Aorta (tissue), 5 donors: ENCODE measurements around the gene CFAP73. TPM values are rescaled to one million over a fixed set of nuclear protein-coding genes. Genes with fewer than 3 reads are reported as not detected.

ENCODE experiments used
- ATAC-seq: fragments of 200-7000 bp; cut with Tn5 transposase; one replicate; pipeline ENCODE4 v1.9.1; 2022; ENCODE audit warnings: moderate library complexity; ENCODE audit not compliant: low FRiP score
- DNase-seq, 2 donors: peaks; one replicate each; pipeline ENCODE4 v3.0.0-alpha.2; 2020
- H3K27ac ChIP-seq, 2 donors: one replicate each; pipeline ENCODE4 v1.5.1; 2013; ENCODE audit warnings: low read length in 2 of 2, mild to moderate bottlenecking in 2 of 2, moderate library complexity in 2 of 2, control low read depth in 1 of 2, inconsistent platforms in 1 of 2, low read depth in 1 of 2
- H3K27me3 ChIP-seq, 2 donors: one replicate each; pipeline ENCODE4 v1.6.1; 2013; ENCODE audit warnings: control low read depth in 1 of 2, low read length in 1 of 2, mild to moderate bottlenecking in 1 of 2, moderate library complexity in 1 of 2; ENCODE audit not compliant: insufficient read depth in 2 of 2, control insufficient read depth in 1 of 2
- H3K36me3 ChIP-seq, 2 donors: one replicate each; pipeline ENCODE4 v1.6.1; 2013; ENCODE audit warnings: control low read depth in 1 of 2, low read length in 1 of 2, mild to moderate bottlenecking in 1 of 2; ENCODE audit not compliant: insufficient read depth in 2 of 2, control insufficient read depth in 1 of 2
- H3K4me1 ChIP-seq, 2 donors: one replicate each; pipeline ENCODE4 v1.6.1; 2013; ENCODE audit warnings: low read length in 2 of 2, control low read depth in 1 of 2, mild to moderate bottlenecking in 1 of 2, moderate library complexity in 1 of 2; ENCODE audit not compliant: insufficient read depth in 2 of 2, control insufficient read depth in 1 of 2
- H3K4me3 ChIP-seq, 2 donors: one replicate each; pipeline ENCODE4 v1.5.1; 2013; ENCODE audit warnings: low read length in 2 of 2, control low read depth in 1 of 2, mild to moderate bottlenecking in 1 of 2
- H3K9me3 ChIP-seq: one replicate; pipeline ENCODE4 v1.6.1; 2013; ENCODE audit warnings: mild to moderate bottlenecking, low read length; ENCODE audit not compliant: control insufficient read depth
- WGBS, 2 donors: extraction: QIAGEN DNeasy Blood & Tissue Kit; methylation state at CpG; one replicate each; pipeline ENCODE4 v1.1.7; 2013; 5-methylcytosine and 5-hydroxymethylcytosine counted together
- intact Hi-C, 2 donors: fragments of 100-400 bp; cut with DNase I; formaldehyde crosslinking; loops; one replicate each; pipeline versions ENCODE4 v1.14.2 to v1.15.0; 2022
- polyA plus RNA-seq, 2 donors: library from polyadenylated mRNA; stranded (reverse); fragments of 200-250 nt; gene quantifications; one replicate each; pipeline ENCODE4 v1.2.3, GENCODE V29; 2013
- total RNA-seq, 2 donors: library from RNA; stranded (reverse); fragmentation: NEBNext Ultra II Directional; extraction: Animal tissue kit (Norgen Biotek cat#: 25700); gene quantifications; one replicate each; pipeline ENCODE4 v1.2.1, GENCODE V29; 2021
- donor health status: healthy with polysubstance abuse.
- donor health status: Bipolar disorder and iron deficiency.
- donor health status: DM: no; HTN: no; CAD: no.
- donor health status: DM: no; HTN: no; CAD: no.
- donor health status: DM: yes; HTN: yes; CAD: no.

CFAP73 gene
- total and polyA plus RNA-seq, 4 donors, result 0.10 TPM; not detected in 3

DNA sequence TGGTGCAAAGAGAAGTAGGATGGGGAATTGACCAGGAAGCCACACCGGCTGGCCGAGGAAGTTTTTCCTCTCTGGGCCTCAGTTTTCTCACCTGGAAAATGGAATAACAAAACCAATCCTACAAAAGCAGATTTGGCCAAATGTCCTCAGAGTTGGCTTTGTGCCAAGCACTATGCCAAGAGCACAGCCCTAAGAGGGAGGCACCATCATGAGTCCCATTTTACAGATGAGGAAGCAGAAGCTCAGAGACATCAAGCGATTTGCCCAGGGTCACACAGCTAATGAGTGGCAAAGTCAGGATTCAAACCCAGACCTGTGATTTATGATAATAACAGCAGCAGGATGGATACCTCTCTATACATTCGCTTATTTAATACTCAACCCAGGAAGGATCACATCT lies 41.2 kb upstream of the CFAP73 start:
- H3K4me1 ChIP-seq, result no peaks in the 10 kb centered on the region
- H3K27me3 ChIP-seq, result no peaks in the 10 kb centered on the region
- 93 to 97% methylated on average over 4 of the region's 4 CpGs for WGBS, 2 donors
- no peak overlapping the region for H3K27ac ChIP-seq
- H3K4me3 ChIP-seq, result no peak overlapping the region
- H3K36me3 ChIP-seq, result no peaks in the 10 kb centered on the region
- no peaks in the 10 kb centered on the region for H3K9me3 ChIP-seq
- ATAC-seq (no peak), DNase-seq (peak in 1 of 2 donors; percentile 10)
- intact Hi-C loops, result no loop called here

DNA sequence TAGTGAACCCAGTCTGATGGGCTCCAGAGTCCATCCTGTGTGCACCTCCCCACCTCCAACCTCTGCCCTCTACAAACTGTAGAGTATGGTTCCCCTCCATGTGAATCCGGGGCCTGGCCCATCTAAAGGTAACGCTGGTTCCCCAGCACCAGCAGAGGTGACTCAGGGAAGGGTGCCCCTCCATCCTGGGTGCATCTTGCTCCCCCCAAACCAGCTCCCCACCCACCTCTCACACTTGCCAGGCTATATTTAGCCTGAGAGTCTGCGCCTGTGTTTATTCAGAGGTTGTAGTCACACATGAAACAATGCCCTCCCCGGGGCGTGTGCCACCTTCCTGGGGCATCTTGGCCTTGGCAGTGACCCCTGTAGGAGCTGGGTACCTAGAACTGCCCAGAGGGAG lies 40.2 kb upstream of the CFAP73 start:
- DNase-seq (no peak), ATAC-seq (no peak)
- 44 to 46% methylated on average over 5 of the region's 5 CpGs for WGBS, 2 donors
- Histone ChIP-seq H3K27me3 (no peaks in the 10 kb centered on the region), H3K4me1 (no peaks in the 10 kb centered on the region), H3K9me3 (no peaks in the 10 kb centered on the region), H3K36me3 (no peaks in the 10 kb centered on the region), H3K27ac (no peak overlapping the region), H3K4me3 (no peak overlapping the region)
- intact Hi-C loops, result no loop called here

DNA sequence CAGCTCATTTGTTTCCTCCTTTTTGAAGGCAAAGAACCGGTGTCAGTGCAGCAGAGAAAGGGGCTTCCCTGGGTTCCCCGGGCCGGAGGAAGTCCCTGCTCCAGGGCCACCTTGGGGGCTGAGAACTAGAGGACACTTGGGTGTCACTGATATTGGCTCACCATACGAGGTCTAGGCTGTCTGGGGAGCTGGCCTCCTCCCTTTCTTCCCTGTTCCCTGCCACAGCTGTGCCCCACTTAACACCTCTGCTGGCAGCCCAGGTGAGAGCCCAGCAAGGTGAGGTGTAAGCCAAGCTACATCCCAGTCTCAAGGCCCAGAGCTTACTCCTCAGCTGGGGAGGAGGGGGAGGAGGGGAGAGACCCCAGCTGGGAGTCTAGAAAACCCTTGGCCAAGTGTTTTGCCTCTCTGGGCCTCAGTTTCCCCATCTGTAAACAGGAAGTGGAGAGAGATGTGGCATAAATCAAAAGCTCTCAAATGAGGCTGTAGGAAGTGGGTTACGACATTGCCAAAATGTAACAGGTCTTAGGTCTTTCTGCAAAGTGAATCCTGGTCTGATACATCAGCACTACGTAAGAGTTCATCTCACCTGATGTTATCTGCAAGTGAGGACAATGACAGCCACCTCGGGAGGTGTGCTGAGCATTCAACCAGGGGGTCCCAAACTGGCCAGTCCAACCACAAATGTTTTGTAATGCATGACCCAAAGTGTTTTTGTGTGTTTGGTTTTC lies 39.5 kb upstream of the CFAP73 start:
- Histone ChIP-seq H3K27ac (no peak overlapping the region), H3K4me1 (no peaks in the 10 kb centered on the region), H3K9me3 (no peaks in the 10 kb centered on the region), H3K36me3 (no peaks in the 10 kb centered on the region), H3K27me3 (no peaks in the 10 kb centered on the region), H3K4me3 (no peak overlapping the region)
- ATAC-seq, result no peak
- intact Hi-C loops, result no loop called here
- peak in 1 of 2 donors; percentile 18 for DNase-seq
- 58 to 67% methylated on average over 7 of the region's 7 CpGs for WGBS, 2 donors

DNA sequence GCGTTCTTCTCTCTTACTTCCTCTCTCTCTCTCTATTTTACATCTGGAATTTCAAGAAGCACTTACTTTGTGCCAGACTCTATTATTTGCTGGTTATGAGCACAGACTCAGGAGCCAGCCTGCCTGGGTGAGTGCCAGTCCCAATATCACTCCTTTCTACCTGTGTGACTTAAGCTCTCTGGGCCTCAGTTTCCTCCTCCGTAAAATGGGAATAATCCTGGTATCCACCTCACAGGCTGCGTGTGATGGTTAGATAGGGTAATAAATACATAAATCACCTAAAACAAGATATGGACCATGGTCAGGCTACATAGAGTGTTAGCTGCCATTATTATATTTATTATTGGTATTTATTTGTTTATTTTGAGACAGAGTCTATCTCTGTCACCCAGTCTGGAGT lies 38.3 kb upstream of the CFAP73 start:
- no peak for ATAC-seq
- Histone ChIP-seq H3K4me3 (no peak overlapping the region), H3K9me3 (no peaks in the 10 kb centered on the region), H3K27ac (no peak overlapping the region), H3K27me3 (no peaks in the 10 kb centered on the region), H3K4me1 (no peaks in the 10 kb centered on the region), H3K36me3 (no peaks in the 10 kb centered on the region)
- 79 to 88% methylated on average over 3 of the region's 3 CpGs for WGBS, 2 donors
- intact Hi-C loops, result no loop called here
- DNase-seq, result no peak

DNA sequence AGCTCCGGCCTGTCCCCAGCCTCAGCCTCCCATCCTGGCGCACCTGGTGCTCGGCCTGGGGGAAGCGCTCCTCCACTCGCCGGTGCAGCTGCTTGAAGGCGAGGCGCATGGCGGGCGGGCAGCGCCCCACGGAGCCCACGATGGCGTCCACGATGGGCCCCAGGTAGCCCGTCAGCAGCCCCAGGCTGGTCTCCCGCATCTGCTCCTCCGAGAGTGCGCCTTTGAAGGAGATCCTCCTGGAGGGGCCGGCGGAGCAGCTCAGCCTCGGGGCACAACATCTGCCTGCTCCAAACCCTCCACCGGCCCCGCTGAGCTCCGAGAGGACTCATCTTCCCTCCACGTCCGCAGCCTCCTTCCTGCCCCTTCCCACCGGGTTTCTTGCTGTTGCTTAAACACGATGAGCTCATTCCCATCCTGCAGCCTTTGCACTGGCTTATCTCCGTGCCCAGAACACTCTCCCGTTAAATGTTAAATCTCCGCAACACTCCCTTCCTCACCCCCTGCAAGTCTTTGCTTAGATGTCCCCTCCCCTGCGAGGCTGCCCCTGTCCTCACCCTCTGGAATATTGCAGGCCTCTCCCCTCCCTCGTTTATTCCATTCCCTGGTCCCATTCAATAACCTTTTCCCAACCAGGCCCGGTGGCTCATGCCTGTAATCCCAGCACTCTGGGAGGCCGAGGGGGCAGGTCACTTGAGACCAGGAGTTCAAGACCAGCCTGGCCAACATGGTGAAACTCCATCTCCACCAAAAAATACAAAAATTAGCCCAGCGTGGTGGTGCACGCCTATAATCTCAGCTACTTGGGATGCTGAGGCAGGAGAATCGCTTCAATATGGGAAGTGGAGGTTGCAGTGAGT lies 37.3 kb upstream of the CFAP73 start:
- no peaks in the 10 kb centered on the region for H3K27me3 ChIP-seq
- no peak overlapping the region for H3K27ac ChIP-seq
- 60 to 71% methylated on average over 39 of the region's 39 CpGs for WGBS, 2 donors
- no peaks in the 10 kb centered on the region for H3K9me3 ChIP-seq
- intact Hi-C loops, result no loop called here
- no peak for ATAC-seq
- H3K36me3 ChIP-seq, result no peaks in the 10 kb centered on the region
- no peaks in the 10 kb centered on the region for H3K4me1 ChIP-seq
- H3K4me3 ChIP-seq, result no peak overlapping the region
- DNase-seq, result peak in 1 of 2 donors; percentile 40

DNA sequence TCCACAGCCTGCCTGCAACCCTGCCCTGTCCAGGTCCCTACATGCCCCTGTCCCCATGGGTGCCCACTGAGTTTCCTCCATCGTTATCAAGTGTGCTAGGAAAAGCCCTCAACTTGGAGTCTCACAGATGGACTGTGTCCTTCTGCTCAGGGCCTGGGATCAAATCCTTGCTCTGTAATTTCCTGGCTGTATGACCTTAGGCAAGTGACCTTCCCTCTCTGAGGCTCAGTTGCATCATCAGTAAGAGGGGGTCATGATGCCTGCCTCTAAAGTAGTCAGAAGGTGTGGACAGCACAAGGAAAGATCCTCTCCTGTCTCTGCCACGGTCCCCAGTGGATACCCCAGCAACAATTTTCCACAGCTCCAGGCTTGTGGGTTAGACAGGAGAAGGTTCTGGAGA lies 36.1 kb upstream of the CFAP73 start:
- peak in 1 of 2 donors; percentile 5 for DNase-seq
- no peak for ATAC-seq
- Histone ChIP-seq H3K4me1 (no peaks in the 10 kb centered on the region), H3K9me3 (no peaks in the 10 kb centered on the region), H3K27me3 (no peaks in the 10 kb centered on the region), H3K4me3 (no peak overlapping the region), H3K36me3 (no peaks in the 10 kb centered on the region), H3K27ac (no peak overlapping the region)
- 61 to 79% methylated on average over 2 of the region's 2 CpGs for WGBS, 2 donors
- intact Hi-C loops, result no loop called here

DNA sequence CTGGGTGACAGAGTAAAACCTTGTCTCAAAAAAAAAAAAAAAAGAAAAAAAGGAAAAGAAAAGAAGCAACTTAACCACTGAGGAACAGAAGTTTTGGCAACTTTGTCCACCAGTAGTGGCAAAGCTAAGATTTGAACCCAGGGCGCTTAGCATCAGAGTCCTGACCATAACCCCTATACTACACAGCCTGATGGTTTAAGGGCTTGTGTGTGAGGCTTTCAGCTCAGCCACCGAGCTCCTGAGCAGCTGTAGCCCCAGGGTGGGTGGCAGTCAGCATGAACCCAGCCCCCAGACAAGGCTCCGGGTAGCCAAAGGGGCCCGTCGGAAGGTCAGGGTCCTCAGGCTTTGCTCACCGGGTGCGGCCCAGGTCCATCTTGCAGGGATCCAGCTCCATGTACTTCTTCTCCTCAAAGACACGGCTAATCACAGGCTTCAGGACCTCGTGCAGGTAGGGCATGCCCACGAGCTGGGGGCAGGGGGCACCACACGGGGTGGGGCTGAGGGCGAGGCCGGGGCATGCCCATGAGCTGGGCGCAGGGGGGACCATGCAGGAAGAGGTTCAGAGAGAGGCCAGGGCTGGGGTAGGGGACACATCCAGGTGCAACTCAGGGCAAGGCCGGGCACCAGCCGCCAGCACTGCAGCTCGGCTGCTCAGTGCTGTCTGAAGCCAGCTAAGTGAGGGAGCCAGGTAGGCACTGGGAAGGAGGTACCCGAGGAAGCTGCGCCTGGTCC lies 34.9 kb upstream of the CFAP73 start:
- no peak for DNase-seq
- H3K36me3 ChIP-seq, result no peaks in the 10 kb centered on the region
- no peak overlapping the region for H3K27ac ChIP-seq
- H3K27me3 ChIP-seq, result no peaks in the 10 kb centered on the region
- no peaks in the 10 kb centered on the region for H3K4me1 ChIP-seq
- WGBS, 2 donors, result 90 to 91% methylated on average over 18 to 19 of the region's 19 CpGs
- ATAC-seq, result no peak
- intact Hi-C loops, result no loop called here
- no peaks in the 10 kb centered on the region for H3K9me3 ChIP-seq
- no peak overlapping the region for H3K4me3 ChIP-seq

DNA sequence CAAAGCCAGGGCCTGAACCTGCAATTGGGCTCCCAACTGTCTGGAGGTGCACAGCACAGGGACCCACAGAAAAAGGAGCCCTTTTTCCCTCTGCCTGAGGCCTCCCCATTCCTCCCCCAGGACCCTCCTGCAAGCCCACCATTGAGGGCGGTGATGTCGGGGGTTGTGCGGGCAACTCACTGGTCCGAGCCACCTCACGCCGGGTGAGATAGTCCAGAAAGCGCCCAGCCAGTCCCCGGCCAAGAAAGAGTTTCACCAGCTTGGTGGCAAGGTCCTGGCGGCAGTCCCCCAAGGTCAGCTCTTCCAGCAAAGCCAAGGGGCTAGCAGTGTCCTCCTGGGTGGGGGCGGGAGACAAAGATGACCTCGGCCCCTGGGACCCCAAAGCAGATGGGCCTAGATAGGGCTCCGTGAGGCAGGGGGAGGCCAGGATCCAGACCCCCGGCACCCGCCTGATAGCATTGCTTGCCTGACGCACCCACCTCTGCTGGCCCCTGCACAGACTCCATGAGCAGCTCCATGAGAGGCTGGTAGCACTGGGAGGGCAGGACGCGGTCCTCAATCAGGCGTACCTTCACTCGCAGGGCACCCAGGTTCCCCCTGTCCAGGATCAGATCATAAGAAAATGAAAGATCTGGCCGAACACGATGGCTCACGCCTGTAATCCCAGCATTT lies 33.9 kb upstream of the CFAP73 start:
- WGBS, 2 donors, result 82 to 87% methylated on average over 22 of the region's 22 CpGs
- Histone ChIP-seq H3K27me3 (no peaks in the 10 kb centered on the region), H3K36me3 (no peaks in the 10 kb centered on the region), H3K9me3 (no peaks in the 10 kb centered on the region), H3K4me3 (no peak overlapping the region), H3K27ac (no peak overlapping the region), H3K4me1 (no peaks in the 10 kb centered on the region)
- ATAC-seq (no peak), DNase-seq (no peak)
- intact Hi-C loops, result no loop called here
